ENCODE measurements around the gene PRUNE2. TPM values are rescaled to one million over a fixed set of nuclear protein-coding genes. Genes with fewer than 3 reads are reported as not detected.
A peak's percentile ranks its signal among the peaks of the same experiment; 100 is the strongest.

Gene PRUNE2
- total RNA-seq, 2 experiments from 2014 or later = 0.24 to 0.43 TPM

DNA sequence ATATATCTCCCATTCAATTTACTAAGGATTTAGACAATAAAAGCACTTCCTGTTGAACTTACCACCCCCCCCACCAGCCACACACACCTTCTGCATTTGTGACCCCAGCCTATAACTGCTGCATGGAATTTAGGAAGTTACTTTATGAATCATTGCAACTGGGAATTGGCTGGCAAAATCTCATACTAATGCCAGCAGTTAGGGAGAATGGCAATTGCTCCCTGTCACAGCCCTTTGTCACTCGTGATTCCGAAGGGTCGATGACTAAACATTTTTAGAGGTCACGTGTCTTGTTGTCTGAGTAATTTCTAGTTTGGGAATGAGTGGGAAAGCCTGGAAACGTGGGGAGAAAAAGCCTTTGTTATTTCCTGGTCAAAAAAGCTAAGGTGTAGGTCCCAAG is 188.3 kb downstream of the PRUNE2 start:
- Mint-ChIP-seq H3K36me3 (no peaks in the 10 kb centered on the region), H3K4me3 (no peak overlapping the region), H3K4me1 (ENCODE audit: low read depth) (no peaks in the 10 kb centered on the region), H3K27me3 (peaks cover 17% of the 10 kb centered on the region), H3K27ac (no peak overlapping the region), H3K9me3 (no peaks in the 10 kb centered on the region)
- intact Hi-C loops (cut with micrococcal nuclease) = no loop called here
- DNase-seq = no peak
- CTCF ChIA-PET = no interaction called here
- POLR2A ChIA-PET = no interaction called here

GRCh38 chr9:76717176-76717575 is 188.7 kb downstream of the PRUNE2 start:
- ChIA-PET POLR2A (no interaction called here), CTCF (no interaction called here)
- intact Hi-C loops (cut with micrococcal nuclease) = no loop called here
- Mint-ChIP-seq H3K4me1 (ENCODE audit: low read depth) (no peaks in the 10 kb centered on the region), H3K4me3 (no peak overlapping the region), H3K27ac (no peak overlapping the region), H3K9me3 (no peaks in the 10 kb centered on the region), H3K27me3 (peaks cover 19% of the 10 kb centered on the region), H3K36me3 (no peaks in the 10 kb centered on the region)
- no peak for DNase-seq

DNA sequence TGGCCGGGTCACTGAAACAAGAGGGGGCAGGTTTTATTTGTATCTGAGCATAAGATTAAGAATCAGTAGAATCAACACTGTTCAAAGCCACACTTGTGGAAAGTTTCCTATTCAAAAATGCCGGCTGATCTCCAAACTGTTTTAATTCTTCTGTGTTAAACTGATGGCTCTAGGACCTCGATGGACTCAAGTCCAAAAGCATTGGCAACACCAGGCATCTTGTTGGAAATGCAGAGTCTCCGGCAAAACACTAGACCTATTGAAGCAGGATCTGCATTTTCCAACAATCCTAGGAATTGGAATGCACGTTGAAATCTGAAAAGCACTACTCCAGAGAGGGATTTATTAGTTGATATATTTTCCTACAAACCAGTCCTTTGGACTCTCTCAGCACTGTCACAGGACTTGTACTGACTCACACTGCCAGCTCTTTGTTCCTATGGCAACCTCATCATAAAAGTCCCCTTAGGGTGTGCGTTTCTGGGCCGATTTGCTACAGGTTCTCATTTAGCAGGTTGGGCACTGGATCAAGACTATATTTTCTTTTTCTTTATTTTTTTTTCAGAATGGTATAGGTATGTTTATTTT is 189.7 kb downstream of the PRUNE2 start:
- H3K4me1 Mint-ChIP-seq (ENCODE audit: low read depth) = no peaks in the 10 kb centered on the region
- ChIA-PET CTCF (no interaction called here), POLR2A (no interaction called here)
- peaks cover 21% of the 10 kb centered on the region for H3K27me3 Mint-ChIP-seq
- intact Hi-C loops (cut with micrococcal nuclease) = no loop called here
- H3K36me3 Mint-ChIP-seq = no peaks in the 10 kb centered on the region
- H3K4me3 Mint-ChIP-seq = no peak overlapping the region
- H3K27ac Mint-ChIP-seq = no peak overlapping the region
- H3K9me3 Mint-ChIP-seq = no peaks in the 10 kb centered on the region
- DNase-seq = no peak

GRCh38 chr9:76713381-76713780 is 192.5 kb downstream of the PRUNE2 start:
- Mint-ChIP-seq H3K36me3 (no peaks in the 10 kb centered on the region), H3K9me3 (no peaks in the 10 kb centered on the region), H3K4me3 (no peak overlapping the region), H3K27ac (no peak overlapping the region), H3K27me3 (peaks cover 33% of the 10 kb centered on the region), H3K4me1 (ENCODE audit: low read depth) (peaks cover 4% of the 10 kb centered on the region)
- CTCF ChIA-PET = no interaction called here
- no peak for DNase-seq
- POLR2A ChIA-PET = no interaction called here
- intact Hi-C loops (cut with micrococcal nuclease) = no loop called here

GRCh38 chr9:76709020-76709419 is 196.9 kb downstream of the PRUNE2 start:
- H3K4me1 Mint-ChIP-seq (ENCODE audit: low read depth) = peaks cover 10% of the 10 kb centered on the region

DNA sequence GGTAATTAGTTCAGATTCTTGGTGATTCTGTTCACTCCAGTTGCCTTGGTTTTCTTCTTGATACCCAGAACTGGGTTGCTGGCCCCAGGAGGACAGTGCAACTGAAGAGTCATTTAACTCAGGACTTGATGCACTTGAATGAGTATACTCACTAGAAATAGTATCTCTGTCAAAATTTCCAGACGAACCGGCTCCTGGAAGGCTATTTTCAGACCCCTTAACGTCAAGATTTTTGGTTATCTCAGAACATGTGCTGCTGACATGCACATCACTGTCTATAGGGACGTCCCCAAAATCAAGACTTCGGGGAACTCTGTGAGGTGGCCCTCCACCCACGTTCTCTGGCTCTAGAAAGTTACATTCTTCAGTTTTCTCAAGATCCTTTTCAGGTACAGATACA is 198.4 kb downstream of the PRUNE2 start:
- DNase-seq = peak; percentile 22
- ChIA-PET POLR2A (interaction anchor here (0.9 kb wide), 1 partner anchor 22 kb away, joined by 3 read pairs; no protein-coding TSS in a partner anchor), CTCF (interaction anchor here (1.1 to 2.0 kb wide), 4 partner anchors 14 to 313 kb away, joined by 4 to 7 read pairs (median 5); partner anchors contain the start of gene RFK)
- H3K4me3 Mint-ChIP-seq = no peak overlapping the region
- H3K4me1 Mint-ChIP-seq (ENCODE audit: low read depth) = peaks cover 10% of the 10 kb centered on the region
- no peaks in the 10 kb centered on the region for H3K9me3 Mint-ChIP-seq
- no peak overlapping the region for H3K27ac Mint-ChIP-seq
- H3K36me3 Mint-ChIP-seq = no peaks in the 10 kb centered on the region
- H3K27me3 Mint-ChIP-seq = peaks cover 39% of the 10 kb centered on the region
- intact Hi-C loops (cut with micrococcal nuclease) = no loop called here

More at GRCh38 chr9:76709020-76709419, 196.9 kb downstream of the PRUNE2 start:
- Mint-ChIP-seq H3K27me3 (peaks cover 40% of the 10 kb centered on the region), H3K9me3 (no peaks in the 10 kb centered on the region), H3K36me3 (no peaks in the 10 kb centered on the region), H3K27ac (no peak overlapping the region), H3K4me3 (no peak overlapping the region)
- intact Hi-C loops (cut with micrococcal nuclease) = no loop called here
- CTCF ChIA-PET = no interaction called here
- no peak for DNase-seq
- POLR2A ChIA-PET = no interaction called here

DNA sequence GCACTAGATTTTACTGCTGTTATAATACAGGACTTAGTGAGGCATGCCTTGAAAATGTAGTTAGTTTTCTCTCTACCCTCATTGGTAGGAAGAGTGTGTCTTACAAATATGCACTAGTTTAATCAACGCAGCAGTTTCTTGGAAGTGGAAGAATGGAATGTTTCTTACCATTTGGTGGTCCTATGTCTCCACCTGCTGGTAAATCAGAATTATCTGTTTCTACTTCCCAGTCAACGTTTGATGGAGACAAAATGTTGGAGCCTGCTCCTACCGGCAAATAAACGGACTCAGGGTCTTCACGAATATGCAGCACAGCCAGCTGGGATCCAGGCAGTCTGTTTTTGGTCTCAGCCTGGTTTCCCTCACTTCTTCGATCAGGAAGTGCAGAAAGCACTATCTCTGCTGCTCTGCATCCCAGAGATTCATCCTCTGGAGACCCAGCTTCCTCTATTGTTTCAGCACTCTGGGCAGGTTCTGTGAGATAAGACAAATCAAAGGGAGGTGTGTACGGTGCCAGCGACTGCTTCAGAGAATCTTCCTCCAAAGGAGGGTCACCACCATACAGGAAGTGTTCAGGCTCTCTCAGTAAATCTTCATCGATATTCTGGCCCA is 201.2 kb downstream of the PRUNE2 start:
- intact Hi-C loops (cut with micrococcal nuclease) = loop anchor here (1.0 to 2.0 kb wide), 4 partner anchors 38 to 310 kb away; partner anchors contain the start of gene RFK
- H3K4me3 Mint-ChIP-seq = no peak overlapping the region
- ChIA-PET POLR2A (no interaction called here), CTCF (interaction anchor here (0.6 to 6.5 kb wide), 21 partner anchors 11 to 402 kb away, joined by 3 to 50 read pairs (median 4); no protein-coding TSS in a partner anchor)
- no peak for DNase-seq
- no peaks in the 10 kb centered on the region for H3K9me3 Mint-ChIP-seq
- peaks cover 10% of the 10 kb centered on the region for H3K4me1 Mint-ChIP-seq (ENCODE audit: low read depth)
- H3K27me3 Mint-ChIP-seq = peaks cover 36% of the 10 kb centered on the region
- no peak overlapping the region for H3K27ac Mint-ChIP-seq
- no peaks in the 10 kb centered on the region for H3K36me3 Mint-ChIP-seq

DNA sequence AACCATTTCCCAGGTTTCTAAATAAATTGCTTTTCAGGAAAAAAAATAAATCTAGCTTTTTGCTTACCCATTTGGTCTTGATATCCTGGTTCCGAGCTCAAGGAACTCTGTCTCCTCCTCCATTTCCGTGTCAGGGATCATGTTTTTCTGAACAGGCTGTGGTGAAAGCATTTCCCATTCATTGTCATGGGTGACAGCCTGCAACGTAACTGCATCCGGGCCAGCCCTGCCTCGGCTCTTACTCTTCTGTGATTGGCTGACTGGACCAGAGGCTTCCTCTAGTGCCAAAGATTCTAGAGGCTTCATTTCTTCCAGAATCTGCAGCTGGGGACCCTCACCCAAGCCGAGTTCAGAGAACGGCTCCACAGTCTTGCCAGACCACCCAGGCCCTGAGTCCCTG is 202.6 kb downstream of the PRUNE2 start:
- H3K27me3 Mint-ChIP-seq = peaks cover 22% of the 10 kb centered on the region
- no peaks in the 10 kb centered on the region for H3K36me3 Mint-ChIP-seq
- intact Hi-C loops (cut with micrococcal nuclease) = no loop called here
- H3K9me3 Mint-ChIP-seq = no peaks in the 10 kb centered on the region
- H3K4me3 Mint-ChIP-seq = no peak overlapping the region
- CTCF ChIA-PET = interaction anchor here (0.6 to 6.5 kb wide), 7 partner anchors 15 to 1118 kb away, joined by 3 to 50 read pairs (median 4); no protein-coding TSS in a partner anchor
- POLR2A ChIA-PET = no interaction called here
- no peak for DNase-seq
- no peak overlapping the region for H3K27ac Mint-ChIP-seq
- H3K4me1 Mint-ChIP-seq (ENCODE audit: low read depth) = peaks cover 5% of the 10 kb centered on the region

- ChIA-PET POLR2A (no interaction called here), CTCF (interaction anchor here (1.5 to 6.5 kb wide), 3 partner anchors 38 to 307 kb away, joined by 3 to 50 read pairs (median 7); partner anchors contain the start of gene RFK)
- no peak for DNase-seq
- no peak overlapping the region for H3K27ac Mint-ChIP-seq
- intact Hi-C loops (cut with micrococcal nuclease) = no loop called here
- peaks cover 21% of the 10 kb centered on the region for H3K27me3 Mint-ChIP-seq
- no peaks in the 10 kb centered on the region for H3K36me3 Mint-ChIP-seq
- peaks cover 3% of the 10 kb centered on the region for H3K4me1 Mint-ChIP-seq (ENCODE audit: low read depth)
- no peaks in the 10 kb centered on the region for H3K9me3 Mint-ChIP-seq
- H3K4me3 Mint-ChIP-seq = no peak overlapping the region
Measured at GRCh38 chr9:76701441-76702039, 204.4 kb downstream of the PRUNE2 start.

GRCh38 chr9:76700916-76701315 is 205.0 kb downstream of the PRUNE2 start:
- intact Hi-C loops (cut with micrococcal nuclease) = no loop called here

GRCh38 chr9:76699971-76700370 is 205.9 kb downstream of the PRUNE2 start:
- ChIA-PET POLR2A (no interaction called here), CTCF (interaction anchor here (0.8 to 6.5 kb wide), 4 partner anchors 244 to 306 kb away, joined by 3 to 50 read pairs (median 5); partner anchors contain the start of gene RFK)
- no peak overlapping the region for H3K4me3 Mint-ChIP-seq

More at GRCh38 chr9:76700916-76701315, 205.0 kb downstream of the PRUNE2 start:
- POLR2A ChIA-PET = no interaction called here
- Mint-ChIP-seq H3K27ac (no peak overlapping the region), H3K4me1 (ENCODE audit: low read depth) (peaks cover 3% of the 10 kb centered on the region), H3K9me3 (no peaks in the 10 kb centered on the region), H3K4me3 (no peak overlapping the region), H3K36me3 (no peaks in the 10 kb centered on the region), H3K27me3 (peaks cover 21% of the 10 kb centered on the region)
- CTCF ChIA-PET = interaction anchor here (0.9 to 6.5 kb wide), 4 partner anchors 38 to 307 kb away, joined by 3 to 50 read pairs (median 5); partner anchors contain the start of gene RFK
- no peak for DNase-seq

DNA sequence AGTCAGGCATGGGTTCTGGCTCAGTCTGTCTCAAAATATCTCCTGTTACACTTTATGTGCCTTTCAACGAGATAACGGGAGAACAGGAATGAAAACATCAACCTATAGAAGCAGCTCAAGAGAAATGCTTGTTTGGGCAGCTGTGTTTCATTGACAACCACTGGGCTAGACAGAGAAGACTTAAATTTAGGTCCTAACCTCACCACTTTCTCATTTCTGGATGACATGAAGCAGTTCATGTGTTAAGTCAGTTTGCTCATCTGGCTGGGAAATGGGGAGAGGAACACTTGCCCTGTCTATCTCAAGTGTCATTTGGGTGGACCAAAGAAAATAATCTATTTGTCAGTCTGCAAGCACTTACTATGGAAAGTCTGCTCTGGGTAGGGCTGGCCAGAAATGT is 208.4 kb downstream of the PRUNE2 start:
- no peak for DNase-seq
- Mint-ChIP-seq H3K4me1 (ENCODE audit: low read depth) (no peaks in the 10 kb centered on the region), H3K27me3 (peaks cover 19% of the 10 kb centered on the region), H3K9me3 (no peaks in the 10 kb centered on the region), H3K36me3 (no peaks in the 10 kb centered on the region), H3K27ac (no peak overlapping the region), H3K4me3 (no peak overlapping the region)
- ChIA-PET CTCF (no interaction called here), POLR2A (no interaction called here)
- intact Hi-C loops (cut with micrococcal nuclease) = no loop called here

More at GRCh38 chr9:76699971-76700370, 205.9 kb downstream of the PRUNE2 start:
- Mint-ChIP-seq H3K36me3 (no peaks in the 10 kb centered on the region), H3K27me3 (peaks cover 22% of the 10 kb centered on the region), H3K9me3 (no peaks in the 10 kb centered on the region), H3K27ac (no peak overlapping the region), H3K4me1 (ENCODE audit: low read depth) (peaks cover 3% of the 10 kb centered on the region)
- no peak for DNase-seq
- intact Hi-C loops (cut with micrococcal nuclease) = no loop called here

All from activated CD4-positive, alpha-beta memory T cell treated with anti-CD3 and anti-CD28 coated beads for 36 hours (primary cell).